SK-N-SH treated with all-trans-retinoic acid at 6 μM for 48 hours (cell line): ENCODE data around the gene ARHGAP28.

Experiments used
- ATAC-seq: fragments of 200-7000 bp; cut with Tn5 transposase; 3 replicates; pipeline ENCODE4 v1.9.1; 2020; ENCODE audit warnings: mild to moderate bottlenecking, moderate library complexity
- ARNTL ChIP-seq: fragments of 450-650 bp; formaldehyde crosslinking; IDR thresholded peaks from 2 replicates; pipeline ENCODE4 v1.5.0; 2020; ENCODE audit warnings: low read depth, mild to moderate bottlenecking, moderate library complexity, borderline replicate concordance
- CSDC2 ChIP-seq: fragments of 250-450 bp; sonication (Bioruptor Pico); IDR thresholded peaks from 2 replicates; pipeline ENCODE4 v1.5.0; 2020; ENCODE audit warnings: mild to moderate bottlenecking, moderate library complexity
- ESRRG ChIP-seq: fragments of 250-450 bp; sonication (Bioruptor Pico); IDR thresholded peaks from 2 replicates; pipeline ENCODE4 v1.6.1; 2021; ENCODE audit warnings: mild to moderate bottlenecking
- ISL1 ChIP-seq: fragments of 250-450 bp; sonication (Bioruptor Pico); IDR thresholded peaks from 2 replicates; pipeline ENCODE4 v2.1.2; 2022; ENCODE audit warnings: mild to moderate bottlenecking, moderate library complexity
- POU6F1 ChIP-seq: fragments of 250-450 bp; sonication (Bioruptor Pico); IDR thresholded peaks from 2 replicates; pipeline ENCODE4 v1.8.0; 2021; ENCODE audit warnings: low read depth, mild to moderate bottlenecking, moderate library complexity, borderline replicate concordance
- PPARA ChIP-seq: fragments of 250-450 bp; sonication (Bioruptor Pico); IDR thresholded peaks from 2 replicates; pipeline ENCODE4 v1.5.0; 2020; ENCODE audit warnings: mild to moderate bottlenecking, borderline replicate concordance
- RARB ChIP-seq: fragments of 250-450 bp; sonication (Bioruptor Pico); IDR thresholded peaks from 2 replicates; pipeline ENCODE4 v1.8.0; 2021; ENCODE audit warnings: mild to moderate bottlenecking, moderate library complexity
- SNAI2 ChIP-seq: fragments of 250-450 bp; sonication (Bioruptor Pico); IDR thresholded peaks from 2 replicates; pipeline ENCODE4 v1.5.0; 2020; ENCODE audit warnings: mild to moderate bottlenecking, moderate library complexity
- TCF4 ChIP-seq: fragments of 250-450 bp; sonication (Bioruptor Pico); IDR thresholded peaks from 2 replicates; pipeline ENCODE4 v1.8.0; 2021; ENCODE audit warnings: mild to moderate bottlenecking, moderate library complexity, borderline replicate concordance
- TOX ChIP-seq: fragments of 250-450 bp; sonication (Bioruptor Pico); IDR thresholded peaks from 2 replicates; pipeline ENCODE4 v1.8.0; 2021; ENCODE audit warnings: mild to moderate bottlenecking, moderate library complexity, borderline replicate concordance
- TSHZ2 ChIP-seq: fragments of 250-450 bp; sonication (Bioruptor Pico); IDR thresholded peaks from 2 replicates; pipeline ENCODE4 v1.5.0; 2020; ENCODE audit warnings: mild to moderate bottlenecking, moderate library complexity
- ZC3H10 ChIP-seq: fragments of 250-450 bp; sonication (Bioruptor Pico); IDR thresholded peaks from 2 replicates; pipeline ENCODE4 v1.5.1; 2021; ENCODE audit warnings: mild to moderate bottlenecking, moderate library complexity
- ZFP3 ChIP-seq: fragments of 250-450 bp; sonication (Bioruptor Pico); IDR thresholded peaks from 2 replicates; pipeline ENCODE4 v1.5.0; 2020; ENCODE audit warnings: mild to moderate bottlenecking, moderate library complexity
- ZFP30 ChIP-seq: fragments of 450-650 bp; formaldehyde crosslinking; IDR thresholded peaks from 2 replicates; pipeline ENCODE4 v1.5.0; 2022; ENCODE audit warnings: mild to moderate bottlenecking, moderate library complexity
- ZNF565 ChIP-seq: fragments of 450-650 bp; formaldehyde crosslinking; conservative IDR thresholded peaks from 2 replicates; pipeline ENCODE4 v1.5.0; 2020; ENCODE audit warnings: low read depth, mild to moderate bottlenecking, moderate library complexity
- ZNF70 ChIP-seq: fragments of 450-650 bp; formaldehyde crosslinking; IDR thresholded peaks from 2 replicates; pipeline ENCODE4 v1.5.0; 2020; ENCODE audit warnings: mild to moderate bottlenecking, moderate library complexity
- ZNF8 ChIP-seq: fragments of 450-650 bp; formaldehyde crosslinking; IDR thresholded peaks from 2 replicates; pipeline ENCODE4 v1.5.0; 2020; ENCODE audit warnings: mild to moderate bottlenecking, moderate library complexity
- TF ChIP-seq, protein P1 (sequence below): fragments of 250-450 bp; sonication (Bioruptor Pico); IDR thresholded peaks from 2 replicates; pipeline ENCODE4 v1.5.1; 2021; ENCODE audit warnings: mild to moderate bottlenecking, moderate library complexity
- TF ChIP-seq, protein P2 (sequence below): fragments of 250-450 bp; sonication (Bioruptor Pico); IDR thresholded peaks from 2 replicates; pipeline ENCODE4 v1.5.1; 2020; ENCODE audit warnings: low read depth, mild to moderate bottlenecking, moderate library complexity

ARHGAP28 gene

DNA sequence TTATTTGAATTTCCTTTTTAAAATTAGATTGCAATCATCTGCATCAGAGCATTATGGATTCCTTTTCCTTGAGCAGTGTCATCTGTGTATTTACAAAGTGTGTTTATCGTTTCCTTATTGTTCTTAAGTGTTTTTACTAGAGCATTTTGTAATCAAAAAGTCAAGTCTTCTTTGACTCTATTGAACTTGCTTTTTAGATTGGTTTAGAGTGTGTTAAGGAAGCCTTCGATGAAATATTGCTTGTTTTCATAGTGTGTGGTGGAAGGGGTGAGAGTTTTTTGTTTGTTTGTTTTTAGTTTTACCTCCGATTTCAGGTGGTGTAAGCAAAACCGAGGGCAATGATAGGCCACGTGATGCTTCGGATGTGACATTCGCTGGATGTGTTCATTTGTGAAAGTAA is 45.7 kb downstream of the ARHGAP28 start (continued):
- no peak for TF ChIP-seq TSHZ2
- no peak for TF ChIP-seq ESRRG
- no peak for TF ChIP-seq PPARA (CRISPR knock-in tag)
- no peak for TF ChIP-seq ARNTL (CRISPR knock-in tag)
- no peak for TF ChIP-seq ZFP30
- TF ChIP-seq TCF4 (CRISPR knock-in tag), result no peak
- no peak for TF ChIP-seq TOX (CRISPR knock-in tag)
- no peak for TF ChIP-seq ISL1 (CRISPR knock-in tag)
- TF ChIP-seq, protein P1, sequence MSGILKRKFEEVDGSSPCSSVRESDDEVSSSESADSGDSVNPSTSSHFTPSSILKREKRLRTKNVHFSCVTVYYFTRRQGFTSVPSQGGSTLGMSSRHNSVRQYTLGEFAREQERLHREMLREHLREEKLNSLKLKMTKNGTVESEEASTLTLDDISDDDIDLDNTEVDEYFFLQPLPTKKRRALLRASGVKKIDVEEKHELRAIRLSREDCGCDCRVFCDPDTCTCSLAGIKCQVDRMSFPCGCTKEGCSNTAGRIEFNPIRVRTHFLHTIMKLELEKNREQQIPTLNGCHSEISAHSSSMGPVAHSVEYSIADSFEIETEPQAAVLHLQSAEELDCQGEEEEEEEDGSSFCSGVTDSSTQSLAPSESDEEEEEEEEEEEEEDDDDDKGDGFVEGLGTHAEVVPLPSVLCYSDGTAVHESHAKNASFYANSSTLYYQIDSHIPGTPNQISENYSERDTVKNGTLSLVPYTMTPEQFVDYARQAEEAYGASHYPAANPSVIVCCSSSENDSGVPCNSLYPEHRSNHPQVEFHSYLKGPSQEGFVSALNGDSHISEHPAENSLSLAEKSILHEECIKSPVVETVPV, result no peak

- no peak for TF ChIP-seq RARB (CRISPR knock-in tag)
- TF ChIP-seq ZFP30, result no peak
- no peak for TF ChIP-seq ZFP3 (CRISPR knock-in tag)
- ATAC-seq, result no peak
Measured at GRCh38 chr18:6775702-6776101, 46.2 kb downstream of the ARHGAP28 start.

DNA sequence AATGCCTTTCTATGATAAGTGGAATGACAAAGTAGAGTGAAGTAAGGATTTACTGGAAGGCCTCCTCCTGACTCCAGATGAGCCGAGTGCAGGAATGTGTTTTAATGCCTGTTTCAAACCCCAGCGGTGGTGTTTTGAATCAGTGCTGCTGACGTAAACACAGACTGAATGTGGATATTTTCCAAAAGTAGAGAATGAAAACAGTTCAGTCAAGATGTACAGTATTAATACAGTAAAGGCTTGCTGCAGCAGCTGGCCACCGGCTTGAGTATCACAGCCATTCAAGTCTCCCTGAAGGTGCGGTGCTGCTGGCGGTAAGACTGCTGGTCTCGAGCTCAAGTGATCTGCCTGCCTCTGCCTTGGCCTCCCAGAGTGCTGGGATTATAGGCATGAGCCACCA is 46.7 kb downstream of the ARHGAP28 start:
- ATAC-seq, result no peak
- TF ChIP-seq ZNF565 (CRISPR knock-in tag) (no peak), ZC3H10 (CRISPR knock-in tag) (no peak), TCF4 (CRISPR knock-in tag) (no peak), CSDC2 (CRISPR knock-in tag) (no peak), ARNTL (CRISPR knock-in tag) (no peak), POU6F1 (CRISPR knock-in tag) (no peak), RARB (CRISPR knock-in tag) (no peak), ZFP3 (CRISPR knock-in tag) (no peak)
- TF ChIP-seq, protein P2, sequence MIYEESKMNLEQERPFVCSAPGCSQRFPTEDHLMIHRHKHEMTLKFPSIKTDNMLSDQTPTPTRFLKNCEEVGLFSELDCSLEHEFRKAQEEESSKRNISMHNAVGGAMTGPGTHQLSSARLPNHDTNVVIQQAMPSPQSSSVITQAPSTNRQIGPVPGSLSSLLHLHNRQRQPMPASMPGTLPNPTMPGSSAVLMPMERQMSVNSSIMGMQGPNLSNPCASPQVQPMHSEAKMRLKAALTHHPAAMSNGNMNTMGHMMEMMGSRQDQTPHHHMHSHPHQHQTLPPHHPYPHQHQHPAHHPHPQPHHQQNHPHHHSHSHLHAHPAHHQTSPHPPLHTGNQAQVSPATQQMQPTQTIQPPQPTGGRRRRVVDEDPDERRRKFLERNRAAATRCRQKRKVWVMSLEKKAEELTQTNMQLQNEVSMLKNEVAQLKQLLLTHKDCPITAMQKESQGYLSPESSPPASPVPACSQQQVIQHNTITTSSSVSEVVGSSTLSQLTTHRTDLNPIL, result no peak
- TF ChIP-seq, all 23 proteins: peak for 0

DNA sequence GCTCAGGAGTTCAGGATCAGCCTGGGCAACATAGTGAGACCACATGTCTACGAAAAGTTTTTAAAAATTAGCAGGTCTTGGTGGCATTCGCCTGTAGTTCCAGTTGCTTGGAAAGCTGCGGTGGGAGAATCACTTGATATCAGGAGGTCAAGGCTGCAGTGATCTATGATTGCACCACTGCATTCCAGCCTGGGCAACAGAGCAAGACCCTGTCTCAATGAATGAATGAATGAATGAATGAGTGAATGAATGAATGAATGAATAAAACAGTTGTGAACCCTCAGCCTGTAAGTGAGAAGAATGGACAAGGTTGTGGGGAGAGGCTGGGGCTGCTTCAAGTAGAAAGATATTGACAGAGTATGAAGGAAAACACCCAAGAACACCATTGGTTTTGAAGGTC is 48.0 kb downstream of the ARHGAP28 start:
- ATAC-seq, result no peak
- TF ChIP-seq ESRRG (no peak), ZFP3 (CRISPR knock-in tag) (no peak), SNAI2 (CRISPR knock-in tag) (no peak), ZNF70 (CRISPR knock-in tag) (no peak), ARNTL (CRISPR knock-in tag) (no peak), CSDC2 (CRISPR knock-in tag) (no peak), TSHZ2 (no peak), POU6F1 (CRISPR knock-in tag) (no peak), ZNF8 (CRISPR knock-in tag) (no peak), ZC3H10 (CRISPR knock-in tag) (no peak)
